Measurements from ENCODE around the gene USHBP1.

USHBP1 gene

DNA sequence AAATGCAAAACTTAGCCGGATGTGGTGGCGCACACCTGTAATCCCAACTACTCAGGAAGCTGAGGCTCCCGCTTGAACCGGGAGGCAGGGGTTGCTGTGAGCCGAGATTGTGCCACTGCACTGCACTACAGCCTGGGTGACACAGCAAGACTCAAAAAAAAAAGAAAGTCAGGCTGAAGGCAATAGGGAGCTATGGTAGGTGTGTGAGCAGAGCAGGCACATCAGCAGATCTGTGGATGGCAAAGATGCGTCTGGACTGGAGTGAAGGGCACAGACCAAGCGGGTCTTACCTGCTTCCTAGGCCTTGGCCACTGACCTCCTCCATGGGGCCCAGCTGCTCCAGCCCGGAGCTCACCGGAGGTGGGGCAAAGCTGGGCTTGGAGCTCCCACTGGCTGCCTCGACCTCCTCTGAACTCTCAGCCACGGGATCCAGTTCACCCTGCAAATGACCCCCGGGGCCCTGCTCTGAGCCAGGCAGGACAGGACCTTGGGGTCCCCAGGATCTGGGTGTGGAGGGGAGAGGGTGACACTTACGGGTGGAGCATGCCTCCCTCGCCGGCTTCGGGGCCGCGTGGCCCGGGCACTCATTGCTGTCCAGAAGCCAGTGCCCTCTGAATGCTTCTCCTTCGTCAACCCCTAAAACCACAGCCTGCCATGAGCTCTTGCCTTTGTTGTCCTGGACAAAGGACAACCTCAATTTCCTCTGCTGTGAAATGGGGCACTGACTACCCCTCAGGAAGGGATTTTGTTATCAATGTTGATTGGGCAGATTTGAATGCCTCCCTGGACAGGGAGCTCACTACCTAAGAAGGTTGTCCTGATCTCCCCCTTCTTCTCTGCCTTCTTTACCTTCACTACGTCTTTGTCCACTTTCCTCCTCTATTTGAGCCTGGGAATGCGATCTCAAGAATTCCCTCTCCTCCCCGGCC is 569 bp downstream of the USHBP1 start:
- DNase-seq (ENCODE audit: low read depth) = no peak

- DNase-seq (ENCODE audit: low read depth) = no peak
Measured at GRCh38 chr19:17262557-17262956, 2.0 kb downstream of the USHBP1 start.

GRCh38 chr19:17260842-17261325 is 3.7 kb downstream of the USHBP1 start:
- peak; percentile 85 for DNase-seq (ENCODE audit: low read depth)

GRCh38 chr19:17259934-17260333 is 4.6 kb downstream of the USHBP1 start:
- no peak for DNase-seq (ENCODE audit: low read depth)

DNA sequence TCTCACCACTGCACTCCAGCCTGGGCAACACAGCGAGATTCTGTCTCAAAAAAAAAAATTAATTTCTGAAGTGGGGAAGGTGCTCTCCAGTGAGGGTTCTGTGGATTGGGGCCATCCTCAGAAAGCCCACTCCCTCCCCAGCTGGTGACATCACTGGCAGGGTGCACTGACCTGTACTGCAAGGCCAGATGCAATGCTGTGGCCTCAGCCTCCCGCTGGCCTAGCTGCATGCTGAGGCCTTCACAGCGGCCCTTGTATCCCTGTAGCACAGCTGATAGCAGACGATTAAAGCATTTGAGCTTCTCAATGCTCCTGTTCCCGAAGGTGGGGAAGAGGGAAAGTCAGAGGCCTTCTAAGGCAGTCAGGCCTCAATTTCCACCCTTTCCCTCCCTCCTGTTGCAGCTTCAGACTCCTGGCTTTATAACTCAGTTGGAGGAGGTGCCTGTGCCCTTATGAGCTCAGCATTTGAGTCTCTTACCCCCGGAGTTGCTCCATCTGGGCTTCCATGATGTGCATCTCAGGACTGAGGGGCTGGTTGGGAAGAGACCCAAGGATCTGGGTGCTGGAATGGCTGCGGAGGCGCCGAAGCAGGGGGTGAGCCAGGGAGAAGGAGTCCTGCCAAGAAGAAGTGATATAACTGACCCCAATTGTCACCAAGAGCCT is 5.3 kb downstream of the USHBP1 start:
- no peak for DNase-seq (ENCODE audit: low read depth)

DNA sequence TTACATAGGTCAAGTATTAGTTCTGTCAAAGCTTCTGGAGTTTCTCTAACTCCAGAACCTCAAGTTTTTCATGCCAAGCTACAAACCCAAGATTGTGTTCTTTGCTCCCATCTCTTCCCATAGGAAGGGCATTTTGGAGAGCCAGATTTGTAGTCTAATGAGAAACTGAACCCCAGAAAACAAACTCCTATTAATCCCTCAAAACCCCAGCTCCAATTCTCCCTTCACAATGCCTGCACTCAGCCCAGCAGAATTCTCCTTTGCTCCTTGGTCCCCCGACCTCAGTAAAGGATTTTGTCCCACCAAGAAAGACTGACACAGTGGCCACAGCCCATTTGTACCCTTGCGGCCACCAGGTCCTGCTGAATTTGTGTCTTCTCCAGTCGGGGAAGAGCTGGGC is 8.4 kb downstream of the USHBP1 start:
- DNase-seq (ENCODE audit: low read depth) = no peak

GRCh38 chr19:17255150-17255621 is 9.4 kb downstream of the USHBP1 start:
- DNase-seq (ENCODE audit: low read depth) = no peak

DNA sequence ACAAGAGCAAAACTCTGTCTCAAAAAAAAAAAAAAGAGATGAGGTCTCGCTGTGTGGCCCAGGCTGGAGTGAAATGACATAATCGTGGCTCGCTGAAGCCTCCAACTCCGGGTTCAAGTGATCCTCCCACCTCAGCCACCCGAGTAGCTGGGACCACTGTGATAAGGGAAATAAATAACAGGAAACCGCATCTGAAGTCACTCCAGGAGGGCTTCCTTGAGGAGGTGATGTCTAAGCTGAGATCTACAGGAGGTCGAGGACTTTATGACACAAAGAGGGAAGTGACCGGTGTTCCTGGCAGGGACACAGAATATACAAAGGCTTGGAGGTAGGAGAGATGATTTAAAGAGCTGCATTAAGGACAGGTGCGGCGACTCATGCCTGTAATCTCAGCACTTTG is 9.9 kb downstream of the USHBP1 start:
- DNase-seq (ENCODE audit: low read depth) = no peak

DNA sequence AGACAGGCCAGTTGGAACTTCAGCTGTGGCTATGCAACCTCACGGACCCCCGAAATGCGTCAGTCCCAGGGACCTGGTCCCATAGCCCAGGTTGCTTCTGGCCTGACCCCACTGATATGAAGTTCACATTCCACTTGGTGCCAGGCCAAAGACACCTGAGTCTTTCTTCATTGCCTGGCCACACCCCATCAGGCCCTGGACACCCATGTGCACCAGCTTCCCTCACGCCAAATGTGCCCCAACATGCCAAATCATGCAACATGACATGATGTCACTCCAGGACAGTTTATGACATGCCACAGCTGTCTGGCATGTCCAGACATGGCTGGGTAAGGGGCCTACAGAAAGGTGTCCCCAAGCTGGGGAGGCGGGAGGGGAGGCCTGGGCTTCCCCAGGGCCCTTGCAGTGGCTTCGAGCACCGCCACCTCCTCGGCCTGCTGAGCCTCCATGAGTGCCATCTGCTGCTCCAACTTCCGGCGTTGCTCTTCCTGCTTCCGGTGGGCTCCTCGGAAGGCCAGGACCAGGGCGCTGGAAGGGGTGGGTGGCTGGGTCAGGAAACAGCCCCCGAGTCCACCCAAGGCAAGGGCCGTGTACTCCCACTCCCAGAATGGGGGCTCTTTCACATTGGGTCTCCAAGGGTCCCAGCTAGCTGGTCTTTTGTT is 14.5 kb downstream of the USHBP1 start:
- no peak for DNase-seq (ENCODE audit: low read depth)

DNA sequence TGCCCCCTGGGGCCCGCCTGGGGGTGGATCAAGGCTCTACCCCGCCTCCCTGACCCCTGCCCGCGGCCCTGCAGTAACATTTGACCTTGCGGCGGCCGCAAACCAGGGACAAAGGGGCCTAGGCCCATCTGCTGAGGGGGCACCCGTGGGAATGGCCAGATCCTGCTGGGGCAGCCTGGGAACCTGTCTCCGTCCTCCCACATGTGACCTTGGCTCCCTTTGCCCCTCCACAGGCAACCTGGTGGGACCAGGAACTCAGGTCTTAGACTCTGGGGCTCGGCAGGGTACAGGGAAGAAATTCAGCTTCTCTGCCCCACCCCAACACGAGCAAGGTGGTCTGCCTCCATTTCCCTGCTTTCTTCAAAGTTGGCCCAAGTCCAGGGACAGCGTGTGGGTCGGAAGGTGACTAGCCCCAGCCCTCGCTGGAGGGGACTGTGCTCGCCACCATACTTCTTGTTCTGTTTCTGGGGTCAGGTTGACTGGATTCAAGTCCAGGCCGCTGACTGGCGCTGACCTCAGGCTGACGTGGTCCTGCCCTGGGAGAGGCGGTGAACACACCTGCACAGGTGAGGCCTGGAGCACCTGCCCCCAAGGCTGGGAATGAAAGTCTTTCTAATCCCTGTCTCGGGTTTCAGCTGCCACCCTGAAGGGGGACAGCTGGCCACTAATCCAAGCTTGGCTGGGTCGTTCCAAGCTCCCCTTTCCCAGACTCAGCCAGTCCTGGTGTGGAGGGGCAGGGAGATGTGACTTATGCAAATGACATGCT is 16.4 kb downstream of the USHBP1 start:
- no peak for DNase-seq (ENCODE audit: low read depth)

- no peak for DNase-seq (ENCODE audit: low read depth)
Measured at GRCh38 chr19:17246681-17247425, 17.7 kb downstream of the USHBP1 start.

GRCh38 chr19:17245535-17245984 is 19.0 kb downstream of the USHBP1 start, which contains the start of gene NR2F6:
TSS of gene NR2F6 (minus strand) at chr19:17245919. CDS start at chr19:17245220, 699 bp downstream.
- no peak for DNase-seq (ENCODE audit: low read depth)

GRCh38 chr19:17244618-17245534 is 19.7 kb downstream of the USHBP1 start:
- no peak for DNase-seq (ENCODE audit: low read depth)

GRCh38 chr19:17243830-17244617 is 20.5 kb downstream of the USHBP1 start:
- DNase-seq (ENCODE audit: low read depth) = no peak

GRCh38 chr19:17243211-17243829 is 21.2 kb downstream of the USHBP1 start:
- DNase-seq (ENCODE audit: low read depth) = no peak

- no peak for DNase-seq (ENCODE audit: low read depth)
Measured at GRCh38 chr19:17242431-17243208, 21.9 kb downstream of the USHBP1 start.

DNA sequence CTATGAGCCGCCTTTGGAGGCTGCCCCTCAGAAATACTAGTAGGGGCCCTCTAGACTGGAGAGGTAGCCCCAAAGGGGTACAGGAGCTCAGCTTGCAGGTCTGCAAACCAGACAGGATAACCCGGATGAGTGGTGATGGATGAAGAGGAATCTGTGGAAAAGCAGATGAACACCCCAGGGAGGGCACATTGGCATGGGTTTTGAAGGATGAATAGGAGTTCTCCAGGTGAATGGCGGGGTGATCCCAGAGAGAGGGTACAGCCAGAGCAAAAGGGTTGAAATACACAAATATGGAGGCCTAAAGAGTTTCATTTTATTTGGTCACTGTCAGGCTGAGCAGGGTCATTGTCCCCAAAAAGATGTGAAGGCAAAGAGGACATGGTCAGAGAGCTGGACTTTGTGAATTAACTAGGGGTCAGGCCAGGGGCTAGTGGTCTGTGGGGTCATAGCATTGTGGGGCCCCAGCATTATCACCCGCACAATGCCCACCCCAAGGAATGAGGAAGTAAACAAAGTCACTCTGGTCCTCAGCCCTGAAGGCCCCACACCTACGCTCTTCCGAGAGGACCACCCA is 23.6 kb downstream of the USHBP1 start:
- DNase-seq (ENCODE audit: low read depth) = no peak
